HG03097 (cell line): ENCODE data around the gene DNMT3L.
"Not testable (repeated sequence)": the region's sequence is repeated elsewhere in the genome, so short reads cannot be mapped to it uniquely, and the experiment has no call there.

Source experiments
- ATAC-seq: cut with Tn5 transposase; IDR thresholded peaks from one replicate; pipeline ENCODE4 v1.9.1; 2021; ENCODE audit not compliant: unreplicated experiment, low FRiP score

The DNMT3L gene

GRCh38 chr21:44253832-44254710, 7.6 kb downstream of the DNMT3L start:
- ATAC-seq, result no peak

- ATAC-seq, result not testable (repeated sequence)
Measured at GRCh38 chr21:44249204-44250037, 12.3 kb downstream of the DNMT3L start.

- not testable (repeated sequence) for ATAC-seq
Measured at GRCh38 chr21:44247904-44248303, 13.8 kb downstream of the DNMT3L start.

- ATAC-seq, result peak; percentile 59
Measured at GRCh38 chr21:44243980-44244379, 17.7 kb downstream of the DNMT3L start.

- not testable (repeated sequence) for ATAC-seq
Measured at GRCh38 chr21:44241281-44241680, 20.4 kb downstream of the DNMT3L start.

- ATAC-seq, result not testable (repeated sequence)
Measured at GRCh38 chr21:44240842-44241241, 20.9 kb downstream of the DNMT3L start, which contains the start of gene ICOSLG. TSS of gene ICOSLG (minus strand) at chr21:44240943. CDS start at chr21:44240817, 126 bp downstream.

GRCh38 chr21:44240353-44240752, 21.3 kb downstream of the DNMT3L start:
- ATAC-seq, result not testable (repeated sequence)

GRCh38 chr21:44229561-44229960, 32.1 kb downstream of the DNMT3L start:
- not testable (repeated sequence) for ATAC-seq

- not testable (repeated sequence) for ATAC-seq
Measured at GRCh38 chr21:44228109-44228508, 33.6 kb downstream of the DNMT3L start.

GRCh38 chr21:44227614-44228013, 34.1 kb downstream of the DNMT3L start:
- not testable (repeated sequence) for ATAC-seq

GRCh38 chr21:44225605-44226004, 36.1 kb downstream of the DNMT3L start:
- not testable (repeated sequence) for ATAC-seq

- ATAC-seq, result not testable (repeated sequence)
Measured at GRCh38 chr21:44223334-44223733, 38.4 kb downstream of the DNMT3L start.

- not testable (repeated sequence) for ATAC-seq
Measured at GRCh38 chr21:44220674-44221073, 41.0 kb downstream of the DNMT3L start.

- not testable (repeated sequence) for ATAC-seq
Measured at GRCh38 chr21:44218461-44218860, 43.2 kb downstream of the DNMT3L start.

- not testable (repeated sequence) for ATAC-seq
Measured at GRCh38 chr21:44211978-44212377, 49.7 kb downstream of the DNMT3L start.

GRCh38 chr21:44211574-44211973, 50.1 kb downstream of the DNMT3L start:
- not testable (repeated sequence) for ATAC-seq

- ATAC-seq, result not testable (repeated sequence)
Measured at GRCh38 chr21:44207860-44208646, 53.6 kb downstream of the DNMT3L start.

GRCh38 chr21:44206698-44207676, 54.7 kb downstream of the DNMT3L start:
- ATAC-seq, result peak; percentile 64

GRCh38 chr21:44206187-44206586, 55.5 kb downstream of the DNMT3L start:
- not testable (repeated sequence) for ATAC-seq
